ENCODE data around the gene MRTFA. TPM values are rescaled to one million over a fixed set of nuclear protein-coding genes. Genes with fewer than 3 reads are reported as not detected.
A peak's percentile ranks its signal among the peaks of the same experiment; 100 is the strongest.

MRTFA gene
- polyA plus RNA-seq, 1 of the 3 experiments (the other 2 are of a cell fraction) = 5.8 TPM

GRCh38 chr22:40484906-40485669 is 151.4 kb downstream of the MRTFA start:
- no peak for DNase-seq
- CTCF ChIA-PET = interaction anchor here (0.9 to 1.3 kb wide), 2 partner anchors 39 to 49 kb away, joined by 3 to 4 read pairs; no protein-coding TSS in a partner anchor
- no peaks in the 10 kb centered on the region for H3K27me3 ChIP-seq (ENCODE audit: insufficient read depth)
- no peaks in the 10 kb centered on the region for H3F3A ChIP-seq (replicated peaks; ENCODE audit: insufficient read depth)
- H3K36me3 ChIP-seq (replicated peaks in 1 of 2; ENCODE audit: control insufficient read depth in 1 of 2, insufficient read depth in 2 of 2, low read length in 1 of 2) = no peaks in the 10 kb centered on the region
- 68% methylated on average over 6 of the region's 7 CpGs for WGBS (ENCODE audit: low lambda C conversion rate)
- H3K79me2 ChIP-seq (ENCODE audit: insufficient read depth) = peaks cover 81% of the 10 kb centered on the region
- H4K20me1 ChIP-seq (ENCODE audit: insufficient read depth) = 0 out of 2 replicates have a peak, but pooled peaks cover 8% of the 10 kb centered on the region
- POLR2A ChIA-PET = no interaction called here
- no peaks in the 10 kb centered on the region for H3K9me3 ChIP-seq
- H3K27ac ChIP-seq (ENCODE audit: low read depth in 2 of 2, low read length in 1 of 2) = peak overlapping the region in 1 of 2 experiments; percentile 59; a peak in 1 of 4 replicates
- no peak overlapping the region for H3K4me3 ChIP-seq (ENCODE audit: low read depth in 2 of 2, low read length in 1 of 2)
- no peak overlapping the region for H3K9ac ChIP-seq
- H2AFZ ChIP-seq (ENCODE audit: low read depth) = no peak overlapping the region
- no peaks in the 10 kb centered on the region for H3K9me2 ChIP-seq
- TF ChIP-seq MAX (IDR thresholded peaks at IDR 0.05; ENCODE audit: low read depth) (no peak), FOXM1 (IDR thresholded peaks at IDR 0.05; ENCODE audit: low read depth) (no peak), TCF12 (IDR thresholded peaks at IDR 0.05) (peak; percentile 50), ELF1 (IDR thresholded peaks at IDR 0.05) (no peak), PBX3 (IDR thresholded peaks at IDR 0.05) (no peak), RFX5 (IDR thresholded peaks at IDR 0.05; ENCODE audit: low read length) (no peak), SIN3A (IDR thresholded peaks at IDR 0.05; ENCODE audit: borderline replicate concordance, low read depth, low read length) (no peak)
- 0 out of 2 replicates have a peak overlapping the region, but pooled peaks have one; percentile 24 for H3K4me2 ChIP-seq
- peaks cover 7 to 24% of the 10 kb centered on the region in 2 experiments; a peak in 2 of 4 replicates for H3K4me1 ChIP-seq (ENCODE audit: control insufficient read depth in 1 of 2, insufficient read depth in 2 of 2, low read depth in 1 of 2, low read length in 1 of 2)

GRCh38 chr22:40482886-40483285 is 153.6 kb downstream of the MRTFA start:
- Histone ChIP-seq H3K9me3 (no peaks in the 10 kb centered on the region), H3K27me3 (ENCODE audit: insufficient read depth) (no peaks in the 10 kb centered on the region), H3K4me3 (ENCODE audit: low read depth in 2 of 2, low read length in 1 of 2) (no peak overlapping the region), H3K27ac (ENCODE audit: low read depth in 2 of 2, low read length in 1 of 2) (no peak overlapping the region), H3K79me2 (ENCODE audit: insufficient read depth) (peaks cover 86% of the 10 kb centered on the region), H3F3A (replicated peaks; ENCODE audit: insufficient read depth) (no peaks in the 10 kb centered on the region), H3K9me2 (no peaks in the 10 kb centered on the region), H3K9ac (no peak overlapping the region), H3K36me3 (replicated peaks in 1 of 2; ENCODE audit: control insufficient read depth in 1 of 2, insufficient read depth in 2 of 2, low read length in 1 of 2) (no peaks in the 10 kb centered on the region), H2AFZ (ENCODE audit: low read depth) (no peak overlapping the region), H3K4me1 (ENCODE audit: control insufficient read depth in 1 of 2, insufficient read depth in 2 of 2, low read depth in 1 of 2, low read length in 1 of 2) (peaks cover 7 to 24% of the 10 kb centered on the region in 2 experiments; a peak in 2 of 4 replicates), H4K20me1 (ENCODE audit: insufficient read depth) (0 out of 2 replicates have a peak, but pooled peaks cover 8% of the 10 kb centered on the region), H3K4me2 (no peak overlapping the region)
- DNase-seq = no peak
- WGBS (ENCODE audit: low lambda C conversion rate) = 92% methylated on average over 2 of the region's 5 CpGs
- ChIA-PET POLR2A (no interaction called here), CTCF (interaction anchor here (1.1 kb wide), 1 partner anchor 46 kb away, joined by 5 read pairs; no protein-coding TSS in a partner anchor)
- TF ChIP-seq MXI1 (IDR thresholded peaks at IDR 0.05; ENCODE audit: low read depth, low read length) (no peak), EZH2phosphoT487 (IDR thresholded peaks at IDR 0.05; ENCODE audit: borderline replicate concordance, low read depth) (no peak), TEAD4 (IDR thresholded peaks at IDR 0.05; ENCODE audit: borderline replicate concordance, insufficient read depth) (no peak)

Measured in SK-N-SH (cell line).